NCI-H1694 (cell line): ENCODE measurements around the gene GMNN.
A peak's percentile ranks its signal among the peaks of the same experiment; 100 is the strongest.

Experiments used
- DNase-seq: peaks from one replicate; lab custom pipeline; 2025; lab: John Stamatoyannopoulos, UW

GMNN gene

GRCh38 chr6:24807584-24807983 is 32.8 kb downstream of the GMNN start:
- no peak for DNase-seq

GRCh38 chr6:24809728-24810127 is 35.0 kb downstream of the GMNN start:
- DNase-seq = no peak

GRCh38 chr6:24818346-24818745 is 43.6 kb downstream of the GMNN start:
- no peak for DNase-seq

- DNase-seq = no peak
Observed at GRCh38 chr6:24821860-24822444, 47.2 kb downstream of the GMNN start.

- no peak for DNase-seq
Observed at GRCh38 chr6:24822696-24823095, 48.0 kb downstream of the GMNN start.

- no peak for DNase-seq
Observed at GRCh38 chr6:24823185-24823584, 48.4 kb downstream of the GMNN start.

- DNase-seq = no peak
Observed at GRCh38 chr6:24824142-24824938, 49.6 kb downstream of the GMNN start.

GRCh38 chr6:24825130-24825630 is 50.4 kb downstream of the GMNN start:
- DNase-seq = no peak

- DNase-seq = peak; percentile 26
Observed at GRCh38 chr6:24827162-24827561, 52.4 kb downstream of the GMNN start.

- no peak for DNase-seq
Observed at GRCh38 chr6:24827970-24828369, 53.2 kb downstream of the GMNN start.

GRCh38 chr6:24829657-24830056 is 54.9 kb downstream of the GMNN start:
- DNase-seq = no peak

GRCh38 chr6:24831771-24832716 is 57.3 kb downstream of the GMNN start:
- no peak for DNase-seq

GRCh38 chr6:24832794-24833193 is 58.1 kb downstream of the GMNN start:
- no peak for DNase-seq

GRCh38 chr6:24833711-24834386 is 59.1 kb downstream of the GMNN start:
- no peak for DNase-seq
